Nephron (organoid): ENCODE measurements around the gene ARNT2.

Experiments used
- H3K27ac Mint-ChIP-seq, 3 experiments: 2 replicates each; pipeline ENCODE4 v1.8.0; 2020; ENCODE audit warnings: mixed read lengths in 3 of 3, mild to moderate bottlenecking in 2 of 3, moderate library complexity in 1 of 3
- H3K27me3 Mint-ChIP-seq: 2 replicates; pipeline ENCODE4 v1.8.0; 2021; ENCODE audit warnings: low read depth, mild to moderate bottlenecking, moderate library complexity, mixed read lengths
- H3K36me3 Mint-ChIP-seq: 2 replicates; pipeline ENCODE4 v1.8.0; 2020; ENCODE audit warnings: low read depth, mixed read lengths
- H3K4me1 Mint-ChIP-seq: 2 replicates; pipeline ENCODE4 v1.8.0; 2020; ENCODE audit warnings: mixed read lengths
- H3K4me3 Mint-ChIP-seq, 3 experiments: 2 replicates each; pipeline ENCODE4 v1.8.0; 2020; ENCODE audit warnings: mild to moderate bottlenecking in 3 of 3, mixed read lengths in 3 of 3, moderate library complexity in 2 of 3
- H3K9me3 Mint-ChIP-seq: 2 replicates; pipeline ENCODE4 v1.8.0; 2020; ENCODE audit warnings: mixed read lengths
- TF ChIP-seq, protein P1 (sequence below), 3 experiments: fragments of 200-600 bp; sonication (generic); IDR thresholded peaks; one replicate each; pipeline ENCODE4 v1.5.0; 2021; ENCODE audit warnings: antibody characterized with exemption in 3 of 3; ENCODE audit not compliant: unreplicated experiment in 3 of 3

ARNT2 gene

DNA sequence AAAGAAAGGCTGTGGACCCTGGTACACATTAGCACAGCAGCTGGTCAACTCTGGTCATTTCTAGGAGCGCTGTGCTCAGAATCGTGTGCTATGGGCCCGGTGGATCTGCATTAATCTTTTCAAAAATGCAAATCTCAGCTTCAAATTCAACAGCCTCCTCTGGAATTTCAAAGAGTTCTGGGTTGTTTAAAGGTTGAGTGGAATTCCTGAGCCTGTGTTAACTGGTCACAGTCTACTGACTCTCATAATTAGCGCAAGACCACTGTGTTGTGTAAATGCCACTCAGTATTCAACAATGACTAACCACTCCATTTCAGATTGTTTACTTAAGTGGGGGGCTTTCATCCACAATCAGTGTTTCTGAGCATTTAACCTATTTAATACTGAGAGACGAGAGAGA, 2.7 kb upstream of the ARNT2 start:
- Mint-ChIP-seq H3K9me3 (no peaks in the 10 kb centered on the region), H3K4me1 (peaks cover 30% of the 10 kb centered on the region), H3K27ac (peak overlapping the region; percentile 79 to 93 (median 85)), H3K27me3 (peaks cover 8% of the 10 kb centered on the region), H3K4me3 (peak overlapping the region; percentile 74 to 82 (median 80)), H3K36me3 (no peaks in the 10 kb centered on the region)
- TF ChIP-seq, protein P1, sequence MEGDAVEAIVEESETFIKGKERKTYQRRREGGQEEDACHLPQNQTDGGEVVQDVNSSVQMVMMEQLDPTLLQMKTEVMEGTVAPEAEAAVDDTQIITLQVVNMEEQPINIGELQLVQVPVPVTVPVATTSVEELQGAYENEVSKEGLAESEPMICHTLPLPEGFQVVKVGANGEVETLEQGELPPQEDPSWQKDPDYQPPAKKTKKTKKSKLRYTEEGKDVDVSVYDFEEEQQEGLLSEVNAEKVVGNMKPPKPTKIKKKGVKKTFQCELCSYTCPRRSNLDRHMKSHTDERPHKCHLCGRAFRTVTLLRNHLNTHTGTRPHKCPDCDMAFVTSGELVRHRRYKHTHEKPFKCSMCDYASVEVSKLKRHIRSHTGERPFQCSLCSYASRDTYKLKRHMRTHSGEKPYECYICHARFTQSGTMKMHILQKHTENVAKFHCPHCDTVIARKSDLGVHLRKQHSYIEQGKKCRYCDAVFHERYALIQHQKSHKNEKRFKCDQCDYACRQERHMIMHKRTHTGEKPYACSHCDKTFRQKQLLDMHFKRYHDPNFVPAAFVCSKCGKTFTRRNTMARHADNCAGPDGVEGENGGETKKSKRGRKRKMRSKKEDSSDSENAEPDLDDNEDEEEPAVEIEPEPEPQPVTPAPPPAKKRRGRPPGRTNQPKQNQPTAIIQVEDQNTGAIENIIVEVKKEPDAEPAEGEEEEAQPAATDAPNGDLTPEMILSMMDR (IDR thresholded peaks at IDR 0.05; ENCODE audit: unreplicated experiment in 3 of 3): no peak

- Mint-ChIP-seq H3K4me1 (peaks cover 30% of the 10 kb centered on the region), H3K27ac (peak overlapping the region; percentile 79 to 93 (median 85)), H3K4me3 (peak overlapping the region; percentile 74 to 82 (median 80)), H3K27me3 (peaks cover 5% of the 10 kb centered on the region), H3K9me3 (no peaks in the 10 kb centered on the region), H3K36me3 (no peaks in the 10 kb centered on the region)
- TF ChIP-seq, protein P1 (IDR thresholded peaks at IDR 0.05; ENCODE audit: unreplicated experiment in 3 of 3): no peak
Measured at GRCh38 chr15:80402339-80402738, 1.8 kb upstream of the ARNT2 start.

DNA sequence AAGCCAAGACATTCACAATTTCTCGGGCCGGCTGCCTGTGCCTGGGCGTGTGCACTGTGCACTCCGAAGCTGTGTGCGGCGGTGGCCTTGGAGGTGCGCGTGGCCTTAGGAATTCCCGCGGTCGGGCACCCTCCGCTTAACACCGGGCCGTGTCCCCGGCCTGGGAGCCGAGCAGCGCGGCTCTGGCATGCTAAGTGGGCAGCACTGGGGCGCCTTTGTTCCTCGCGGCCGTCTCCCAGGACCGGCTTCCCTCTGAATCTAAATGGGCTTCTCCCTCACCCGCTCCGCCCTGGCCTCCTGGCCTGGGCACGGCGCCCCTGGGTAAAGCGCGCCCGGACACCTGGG, 498 bp upstream of the ARNT2 start:
- TF ChIP-seq, protein P1 (IDR thresholded peaks at IDR 0.05; ENCODE audit: unreplicated experiment in 3 of 3): no peak
- Mint-ChIP-seq H3K9me3 (no peaks in the 10 kb centered on the region), H3K4me3 (peak overlapping the region; percentile 74 to 82 (median 80)), H3K27ac (peak overlapping the region; percentile 79 to 93 (median 85)), H3K36me3 (no peaks in the 10 kb centered on the region), H3K27me3 (no peaks in the 10 kb centered on the region), H3K4me1 (peaks cover 30% of the 10 kb centered on the region)

- peaks cover 3% of the 10 kb centered on the region for H3K36me3 Mint-ChIP-seq
- H3K9me3 Mint-ChIP-seq: no peaks in the 10 kb centered on the region
- TF ChIP-seq, protein P1 (IDR thresholded peaks at IDR 0.05; ENCODE audit: unreplicated experiment in 3 of 3): no peak
- H3K4me3 Mint-ChIP-seq: peak overlapping the region; percentile 81 to 89 (median 82)
- H3K27me3 Mint-ChIP-seq: no peaks in the 10 kb centered on the region
- peaks cover 35% of the 10 kb centered on the region for H3K4me1 Mint-ChIP-seq
- H3K27ac Mint-ChIP-seq: peak overlapping the region; percentile 54 to 86 (median 62)
Measured at GRCh38 chr15:80404761-80405553, 775 bp downstream of the ARNT2 start.

GRCh38 chr15:80405554-80405850, 1.3 kb downstream of the ARNT2 start:
- peaks cover 35% of the 10 kb centered on the region for H3K4me1 Mint-ChIP-seq
- H3K9me3 Mint-ChIP-seq: no peaks in the 10 kb centered on the region
- H3K4me3 Mint-ChIP-seq: peak overlapping the region; percentile 81 to 89 (median 82)
- TF ChIP-seq, protein P1 (IDR thresholded peaks at IDR 0.05; ENCODE audit: unreplicated experiment in 3 of 3): no peak
- peaks cover 3% of the 10 kb centered on the region for H3K36me3 Mint-ChIP-seq
- H3K27me3 Mint-ChIP-seq: no peaks in the 10 kb centered on the region
- peak overlapping the region; percentile 54 to 86 (median 62) for H3K27ac Mint-ChIP-seq

GRCh38 chr15:80405970-80406369, 1.8 kb downstream of the ARNT2 start:
- Mint-ChIP-seq H3K4me1 (peaks cover 35% of the 10 kb centered on the region), H3K27ac (peak overlapping the region in 2 of 3 experiments; percentile 54 to 86), H3K36me3 (peaks cover 3% of the 10 kb centered on the region), H3K9me3 (no peaks in the 10 kb centered on the region), H3K27me3 (no peaks in the 10 kb centered on the region), H3K4me3 (peak overlapping the region; percentile 17 to 89 (median 26))
- TF ChIP-seq, protein P1 (IDR thresholded peaks at IDR 0.05; ENCODE audit: unreplicated experiment in 3 of 3): no peak
